H7 (cell line): ENCODE measurements around the gene INSYN2B. TPM values are rescaled to one million over a fixed set of nuclear protein-coding genes. Genes with fewer than 3 reads are reported as not detected.

Source experiments
- DNase-seq: peaks from one replicate; pipeline ENCODE4 v3.0.0; 2012
- H3K27me3 ChIP-seq: 2 replicates; pipeline ENCODE4 v1.6.0; 2011; ENCODE audit warnings: mild to moderate bottlenecking, low read length; ENCODE audit not compliant: control insufficient read depth, insufficient read depth
- H3K36me3 ChIP-seq: replicated peaks from 2 replicates; pipeline ENCODE4 v1.5.1; 2011; ENCODE audit warnings: low read length; ENCODE audit not compliant: control insufficient read depth, insufficient read depth
- H3K4me3 ChIP-seq: 2 replicates; pipeline ENCODE4 v1.5.1; 2011; ENCODE audit warnings: low read depth, mild to moderate bottlenecking, control low read depth, low read length, moderate library complexity; ENCODE audit not compliant: insufficient read depth
- total RNA-seq: library from RNA; depleted of rRNA; stranded (reverse); fragments of >200 nt; shearing (Covaris generic); gene quantifications from 2 replicates; pipeline ENCODE4 v1.2.3, GENCODE V29; 2014

Gene INSYN2B
- total RNA-seq, 1 experiment from 2014 or later = not detected

GRCh38 chr5:169934990-169935389 is 45.3 kb downstream of the INSYN2B start:
- H3K36me3 ChIP-seq = no peaks in the 10 kb centered on the region
- no peak for DNase-seq
- no peaks in the 10 kb centered on the region for H3K27me3 ChIP-seq
- H3K4me3 ChIP-seq = no peak overlapping the region

GRCh38 chr5:169933616-169934015 is 46.7 kb downstream of the INSYN2B start:
- no peaks in the 10 kb centered on the region for H3K36me3 ChIP-seq
- DNase-seq = no peak
- no peaks in the 10 kb centered on the region for H3K27me3 ChIP-seq
- no peak overlapping the region for H3K4me3 ChIP-seq

GRCh38 chr5:169933127-169933526 is 47.2 kb downstream of the INSYN2B start:
- DNase-seq = no peak
- H3K27me3 ChIP-seq = no peaks in the 10 kb centered on the region
- no peaks in the 10 kb centered on the region for H3K36me3 ChIP-seq
- no peak overlapping the region for H3K4me3 ChIP-seq

- no peak overlapping the region for H3K4me3 ChIP-seq
- H3K27me3 ChIP-seq = no peaks in the 10 kb centered on the region
- DNase-seq = no peak
- no peaks in the 10 kb centered on the region for H3K36me3 ChIP-seq
Observed at GRCh38 chr5:169923988-169924387, 56.3 kb downstream of the INSYN2B start.

GRCh38 chr5:169922474-169922873 is 57.8 kb downstream of the INSYN2B start:
- DNase-seq = no peak
- Histone ChIP-seq H3K27me3 (no peaks in the 10 kb centered on the region), H3K4me3 (no peak overlapping the region), H3K36me3 (no peaks in the 10 kb centered on the region)

- H3K4me3 ChIP-seq = no peak overlapping the region
- H3K27me3 ChIP-seq = no peaks in the 10 kb centered on the region
- H3K36me3 ChIP-seq = no peaks in the 10 kb centered on the region
- no peak for DNase-seq
Observed at GRCh38 chr5:169921949-169922348, 58.3 kb downstream of the INSYN2B start.

- H3K4me3 ChIP-seq = no peak overlapping the region
- H3K27me3 ChIP-seq = no peaks in the 10 kb centered on the region
- no peaks in the 10 kb centered on the region for H3K36me3 ChIP-seq
- no peak for DNase-seq
Observed at GRCh38 chr5:169921384-169921783, 58.9 kb downstream of the INSYN2B start.

- Histone ChIP-seq H3K4me3 (no peak overlapping the region), H3K36me3 (no peaks in the 10 kb centered on the region), H3K27me3 (no peaks in the 10 kb centered on the region)
- no peak for DNase-seq
Observed at GRCh38 chr5:169920474-169920873, 59.8 kb downstream of the INSYN2B start.

- Histone ChIP-seq H3K36me3 (no peaks in the 10 kb centered on the region), H3K4me3 (no peak overlapping the region), H3K27me3 (no peaks in the 10 kb centered on the region)
- no peak for DNase-seq
Observed at GRCh38 chr5:169918228-169918627, 62.1 kb downstream of the INSYN2B start.

- Histone ChIP-seq H3K27me3 (no peaks in the 10 kb centered on the region), H3K4me3 (no peak overlapping the region)
- DNase-seq = no peak
Observed at GRCh38 chr5:169917500-169917899, 62.8 kb downstream of the INSYN2B start.

GRCh38 chr5:169914766-169915165 is 65.5 kb downstream of the INSYN2B start:
- Histone ChIP-seq H3K36me3 (no peaks in the 10 kb centered on the region), H3K4me3 (no peak overlapping the region), H3K27me3 (no peaks in the 10 kb centered on the region; the same call in 1 of the 2 replicates)
- DNase-seq = no peak

More at GRCh38 chr5:169917500-169917899, 62.8 kb downstream of the INSYN2B start:
- no peaks in the 10 kb centered on the region for H3K36me3 ChIP-seq

GRCh38 chr5:169913479-169913878 is 66.8 kb downstream of the INSYN2B start:
- no peak for DNase-seq
- no peaks in the 10 kb centered on the region; the same call in 1 of the 2 replicates for H3K27me3 ChIP-seq
- H3K4me3 ChIP-seq = no peak overlapping the region
- no peaks in the 10 kb centered on the region for H3K36me3 ChIP-seq

- DNase-seq = no peak
- H3K27me3 ChIP-seq = no peaks in the 10 kb centered on the region; the same call in 1 of the 2 replicates
- no peak overlapping the region for H3K4me3 ChIP-seq
- H3K36me3 ChIP-seq = no peaks in the 10 kb centered on the region
Observed at GRCh38 chr5:169911448-169912212, 68.7 kb downstream of the INSYN2B start.

GRCh38 chr5:169910393-169910792 is 69.9 kb downstream of the INSYN2B start:
- DNase-seq = no peak
- H3K27me3 ChIP-seq = peaks cover 5% of the 10 kb centered on the region; the same call in 1 of the 2 replicates
- H3K36me3 ChIP-seq = no peaks in the 10 kb centered on the region

GRCh38 chr5:169909945-169910344 is 70.3 kb downstream of the INSYN2B start:
- Histone ChIP-seq H3K36me3 (no peaks in the 10 kb centered on the region), H3K4me3 (no peak overlapping the region)
- no peak for DNase-seq

More at GRCh38 chr5:169910393-169910792, 69.9 kb downstream of the INSYN2B start:
- no peak overlapping the region for H3K4me3 ChIP-seq

More at GRCh38 chr5:169909945-169910344, 70.3 kb downstream of the INSYN2B start:
- H3K27me3 ChIP-seq = peaks cover 6% of the 10 kb centered on the region; the same call in 1 of the 2 replicates
